Body of pancreas (tissue), 4 donors: Measurements from ENCODE around the gene CLDN19.
A peak's percentile ranks its signal among the peaks of the same experiment; 100 is the strongest.

ENCODE experiments used
- CTCF ChIP-seq, 7 experiments: fragments of 450-650 bp in 4 of 7; fragments of 200-600 bp in 3 of 7; sonication (generic) in 3 of 7; IDR thresholded peaks; one replicate each; pipeline ENCODE4 v1.5.1; 2016 to 2019; ENCODE audit warnings: antibody characterized with exemption in 7 of 7
- POLR2A ChIP-seq, 3 donors: fragments of 450-650 bp; IDR thresholded peaks; one replicate each; pipeline ENCODE4 v1.6.1; 2016; ENCODE audit warnings: antibody characterized with exemption in 3 of 3, mild to moderate bottlenecking in 2 of 3

- TF ChIP-seq CTCF (IDR thresholded peaks at IDR 0.05) (peak in 3 of 7 experiments; percentile 11 to 23 (median 22)), POLR2A (IDR thresholded peaks at IDR 0.05) (no peak)
Measured at GRCh38 chr1:42737257-42737656, 2.8 kb downstream of the CLDN19 start.
